HUES64 (cell line): ENCODE measurements around the gene KCND3.

ENCODE experiments used
- H3K27ac ChIP-seq: 2 replicates; pipeline ENCODE4 v1.7.0; 2013; ENCODE audit warnings: low read depth, low read length, inconsistent platforms
- H3K27me3 ChIP-seq: 2 replicates; pipeline ENCODE4 v1.6.1; 2013; ENCODE audit warnings: mild to moderate bottlenecking, low read length; ENCODE audit not compliant: insufficient read depth
- H3K36me3 ChIP-seq: 2 replicates; pipeline ENCODE4 v1.6.1; 2013; ENCODE audit warnings: mild to moderate bottlenecking, low read length; ENCODE audit not compliant: insufficient read depth
- H3K4me1 ChIP-seq: 2 replicates; pipeline ENCODE4 v1.6.1; 2013; ENCODE audit warnings: mild to moderate bottlenecking, low read length, moderate library complexity; ENCODE audit not compliant: insufficient read depth
- H3K4me3 ChIP-seq: 2 replicates; pipeline ENCODE4 v1.5.1; 2013; ENCODE audit warnings: mild to moderate bottlenecking, low read length, moderate library complexity
- H3K9ac ChIP-seq: 2 replicates; pipeline ENCODE4 v1.6.1; 2013; ENCODE audit warnings: mild to moderate bottlenecking, low read depth, low read length
- H3K9me3 ChIP-seq: 2 replicates; pipeline ENCODE4 v1.6.1; 2013; ENCODE audit warnings: low read depth, low read length; ENCODE audit not compliant: insufficient read depth
- WGBS: fragments of 150-250, 120-280 bp; methylation state at CpG from one replicate; pipeline ENCODE4 v1.1.7; 2013; ENCODE audit warnings: missing lambda C conversion rate; 5-methylcytosine and 5-hydroxymethylcytosine counted together

KCND3 gene

DNA sequence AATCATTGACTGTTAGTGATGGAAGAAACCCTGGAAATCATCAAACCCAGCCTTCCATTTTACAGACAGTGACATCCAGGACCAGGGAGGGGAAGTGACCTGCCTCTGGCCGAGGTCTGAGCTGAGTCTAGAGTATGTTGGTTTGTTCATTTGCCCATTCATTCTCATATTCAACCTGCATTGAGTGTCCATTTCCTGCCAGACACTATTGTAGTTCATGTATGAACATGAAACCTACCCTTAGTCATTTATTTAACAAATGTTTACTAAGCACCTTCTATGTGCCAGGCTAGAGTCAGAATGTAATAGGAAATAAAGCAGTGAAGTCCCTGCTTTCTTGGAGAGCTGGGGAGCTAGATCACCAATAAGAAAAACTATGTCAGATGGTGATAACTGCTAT, 51.3 kb downstream of the KCND3 start:
- WGBS: no CpG with 5 or more reads among the region's 1 CpG
- Histone ChIP-seq H3K9me3 (no peaks in the 10 kb centered on the region), H3K9ac (no peak overlapping the region), H3K36me3 (no peaks in the 10 kb centered on the region), H3K27me3 (no peaks in the 10 kb centered on the region), H3K27ac (no peak overlapping the region), H3K4me1 (no peaks in the 10 kb centered on the region), H3K4me3 (no peak overlapping the region)

DNA sequence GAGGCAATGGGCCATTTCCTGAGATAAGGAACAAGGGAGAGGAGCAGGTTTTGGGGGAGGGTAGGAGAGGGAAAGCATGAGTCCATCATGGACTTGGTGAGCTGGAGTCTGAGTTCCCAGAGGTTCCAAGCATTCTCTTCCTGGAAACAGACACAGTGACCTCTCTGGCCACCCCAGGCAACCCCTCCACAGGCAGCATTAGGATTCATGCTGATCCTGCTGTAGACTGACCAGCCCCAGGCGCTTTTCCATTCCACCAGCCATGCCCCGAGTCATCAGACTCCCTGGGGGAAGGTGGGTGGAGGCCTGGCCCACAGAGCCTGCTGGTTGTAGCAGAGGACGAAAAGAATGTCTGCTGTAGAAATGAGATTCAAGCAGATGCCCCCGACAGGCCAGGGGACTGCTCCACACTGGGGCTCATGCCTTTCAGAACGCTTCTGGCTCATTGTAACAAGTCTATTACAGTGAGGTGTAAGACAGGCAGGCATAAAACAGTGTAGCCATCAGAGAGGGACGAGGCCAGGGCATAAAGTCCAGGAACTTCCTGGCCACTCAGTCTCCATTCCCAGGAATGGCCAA, 52.2 kb downstream of the KCND3 start:
- WGBS: 50% methylated on average over 6 of the region's 6 CpGs
- H3K4me3 ChIP-seq: no peak overlapping the region
- no peaks in the 10 kb centered on the region for H3K9me3 ChIP-seq
- no peaks in the 10 kb centered on the region for H3K36me3 ChIP-seq
- H3K9ac ChIP-seq: no peak overlapping the region
- no peaks in the 10 kb centered on the region for H3K27me3 ChIP-seq
- no peaks in the 10 kb centered on the region for H3K4me1 ChIP-seq
- H3K27ac ChIP-seq: no peak overlapping the region

DNA sequence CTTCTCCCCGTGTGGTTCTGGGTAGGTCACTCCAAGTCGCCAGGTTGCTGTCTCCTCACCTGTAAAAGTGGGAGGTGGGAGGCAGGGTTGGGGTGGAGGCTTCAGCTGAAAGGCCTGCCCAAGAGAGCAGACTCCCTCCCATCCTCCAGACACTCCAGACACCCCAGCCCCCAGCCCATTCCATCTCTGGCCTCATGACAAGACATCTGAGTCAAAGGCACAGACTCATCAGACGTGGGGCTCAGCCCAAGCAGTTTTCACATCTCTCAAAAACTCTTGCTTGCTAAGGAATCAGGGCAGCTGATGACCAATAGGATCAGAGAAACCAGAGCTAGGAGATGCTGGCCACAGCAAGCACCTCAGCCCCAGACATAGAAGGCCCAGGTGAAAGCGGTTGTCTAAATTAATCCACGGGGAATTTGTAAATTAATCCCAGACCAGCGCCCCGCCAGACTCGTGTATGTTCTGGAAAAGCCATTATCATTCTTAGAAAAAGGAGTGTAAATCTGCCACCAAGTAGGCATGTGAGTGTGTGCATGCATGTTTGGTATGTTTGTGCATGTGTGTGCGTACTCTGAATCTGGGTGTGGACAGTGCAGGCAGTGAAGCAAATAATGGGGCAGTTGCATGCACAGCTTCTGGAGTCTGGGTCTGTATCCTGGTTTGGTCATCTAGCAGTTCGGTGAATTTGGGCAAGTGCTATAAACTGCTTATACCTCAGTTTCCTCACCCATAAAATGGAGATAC, 55.2 kb downstream of the KCND3 start:
- no peaks in the 10 kb centered on the region for H3K4me1 ChIP-seq
- WGBS: 82% methylated on average over 10 of the region's 10 CpGs
- H3K9me3 ChIP-seq: no peaks in the 10 kb centered on the region

DNA sequence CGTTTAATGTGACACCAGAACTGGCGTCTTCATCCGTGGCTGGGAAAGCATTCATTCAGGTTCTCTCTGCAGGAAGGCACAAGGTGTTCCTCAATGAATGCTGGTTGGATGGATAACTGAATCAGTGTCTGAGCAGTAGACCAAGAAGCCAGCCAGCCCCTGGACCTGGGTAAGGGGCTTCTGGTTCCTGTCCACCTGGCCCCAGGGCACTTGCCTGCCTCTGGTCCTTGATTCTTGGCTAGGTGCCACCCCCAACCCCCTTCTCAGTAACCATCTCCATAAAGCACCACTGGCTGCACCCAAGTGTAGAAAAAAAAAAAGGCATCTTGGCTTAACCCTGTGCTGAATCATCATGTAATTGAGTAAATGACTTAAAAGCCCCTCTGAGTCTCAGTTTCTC, 59.1 kb downstream of the KCND3 start:
- H3K4me3 ChIP-seq: no peak overlapping the region
- H3K27me3 ChIP-seq: no peaks in the 10 kb centered on the region
- no peaks in the 10 kb centered on the region for H3K4me1 ChIP-seq
- no peak overlapping the region for H3K27ac ChIP-seq
- H3K9me3 ChIP-seq: no peaks in the 10 kb centered on the region
- no peaks in the 10 kb centered on the region for H3K36me3 ChIP-seq
- H3K9ac ChIP-seq: no peak overlapping the region
- 92% methylated on average over 3 of the region's 3 CpGs for WGBS

More for the DNA sequence above, 55.2 kb downstream of the KCND3 start:
- Histone ChIP-seq H3K27me3 (no peaks in the 10 kb centered on the region), H3K9ac (no peak overlapping the region), H3K4me3 (no peak overlapping the region), H3K27ac (no peak overlapping the region), H3K36me3 (no peaks in the 10 kb centered on the region)

DNA sequence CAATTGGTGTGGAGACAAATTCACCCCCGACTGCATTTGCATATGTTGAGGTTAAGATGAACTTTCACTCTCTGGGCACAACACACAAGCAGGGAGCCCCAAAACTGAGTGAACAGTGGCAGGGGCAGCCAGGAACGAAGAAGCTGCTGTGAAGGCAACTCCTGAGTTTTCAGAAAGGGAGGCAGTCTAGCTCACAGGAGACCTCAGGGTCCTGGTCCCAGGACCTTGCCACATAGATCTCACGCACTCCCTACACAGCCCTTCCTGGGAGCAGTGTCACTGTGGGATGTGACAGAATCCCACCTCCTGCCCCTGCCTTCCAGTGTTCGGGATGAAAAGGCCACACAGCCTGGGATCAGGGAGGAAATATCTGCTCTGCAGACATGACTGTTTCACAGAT, 60.9 kb downstream of the KCND3 start:
- Histone ChIP-seq H3K27ac (no peak overlapping the region), H3K4me3 (no peak overlapping the region), H3K4me1 (no peaks in the 10 kb centered on the region), H3K9me3 (no peaks in the 10 kb centered on the region), H3K9ac (no peak overlapping the region), H3K36me3 (no peaks in the 10 kb centered on the region), H3K27me3 (no peaks in the 10 kb centered on the region)
- WGBS: 90% methylated on average over 4 of the region's 4 CpGs

DNA sequence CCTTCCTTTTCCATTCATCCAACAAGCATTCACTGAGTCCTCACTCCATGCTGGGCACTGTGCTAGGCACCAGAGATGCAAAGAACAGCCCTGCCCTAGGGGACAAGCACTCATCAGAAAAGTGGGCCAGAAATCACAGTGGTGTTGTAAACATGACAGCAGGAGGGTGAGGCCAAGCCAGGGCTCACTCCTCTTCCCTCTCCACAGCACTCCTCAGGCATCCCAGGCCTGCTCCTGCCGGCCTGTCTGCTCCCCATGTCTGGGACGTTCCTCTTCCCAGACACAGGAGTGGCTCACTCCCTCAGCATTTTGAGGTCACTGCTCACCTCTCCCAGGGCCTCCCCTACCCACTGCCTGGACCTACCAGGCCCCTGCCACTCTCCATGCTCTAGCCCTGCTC, 61.8 kb downstream of the KCND3 start:
- Histone ChIP-seq H3K27ac (no peak overlapping the region), H3K4me1 (no peaks in the 10 kb centered on the region), H3K36me3 (no peaks in the 10 kb centered on the region), H3K9me3 (no peaks in the 10 kb centered on the region), H3K9ac (no peak overlapping the region), H3K27me3 (no peaks in the 10 kb centered on the region), H3K4me3 (no peak overlapping the region)
- WGBS: 66% methylated on average over 2 of the region's 2 CpGs

DNA sequence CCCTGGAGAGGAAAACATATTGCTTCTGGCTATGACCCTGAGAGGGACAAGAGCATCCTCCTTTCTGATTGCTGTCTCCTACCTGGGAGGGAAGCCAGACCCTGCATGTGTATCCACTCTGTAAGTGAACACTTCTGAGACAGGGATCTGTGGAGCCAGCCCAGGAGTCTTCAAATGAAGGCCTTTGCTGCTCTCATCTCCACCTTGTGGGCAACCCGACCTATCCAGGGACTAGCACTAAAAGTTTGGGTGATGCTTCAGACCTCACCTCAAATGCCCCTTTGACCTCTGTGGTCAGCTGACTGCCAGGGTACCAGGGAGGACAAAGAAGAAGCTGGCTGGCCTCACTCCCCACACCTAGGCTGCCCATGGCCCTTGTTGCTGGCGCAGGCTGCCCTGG, 64.7 kb downstream of the KCND3 start:
- H3K27ac ChIP-seq: no peak overlapping the region
- no peaks in the 10 kb centered on the region for H3K27me3 ChIP-seq
- H3K9me3 ChIP-seq: no peaks in the 10 kb centered on the region
- no peaks in the 10 kb centered on the region for H3K36me3 ChIP-seq
- no peak overlapping the region for H3K9ac ChIP-seq
- H3K4me1 ChIP-seq: no peaks in the 10 kb centered on the region
- WGBS: 82% methylated on average over 2 of the region's 2 CpGs
- no peak overlapping the region for H3K4me3 ChIP-seq

DNA sequence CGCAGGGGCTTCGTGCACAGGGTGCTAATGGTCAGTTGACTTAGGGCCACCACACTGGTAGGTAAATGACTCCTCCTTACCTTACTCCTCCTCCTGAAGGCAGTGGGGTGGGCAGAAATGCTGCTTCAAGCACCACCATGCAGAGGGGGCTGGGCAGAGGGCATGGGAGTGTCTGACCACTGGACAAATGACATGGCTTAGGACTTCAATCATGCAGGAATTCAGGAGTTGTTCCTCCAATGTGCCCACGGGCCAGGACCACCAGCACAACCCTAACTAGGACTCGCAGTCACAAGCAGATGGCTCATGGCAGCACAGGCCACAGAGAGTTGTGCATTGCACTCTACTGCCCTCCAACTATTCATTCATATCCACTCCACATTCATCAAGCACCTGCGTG, 65.7 kb downstream of the KCND3 start:
- H3K9me3 ChIP-seq: no peaks in the 10 kb centered on the region

DNA sequence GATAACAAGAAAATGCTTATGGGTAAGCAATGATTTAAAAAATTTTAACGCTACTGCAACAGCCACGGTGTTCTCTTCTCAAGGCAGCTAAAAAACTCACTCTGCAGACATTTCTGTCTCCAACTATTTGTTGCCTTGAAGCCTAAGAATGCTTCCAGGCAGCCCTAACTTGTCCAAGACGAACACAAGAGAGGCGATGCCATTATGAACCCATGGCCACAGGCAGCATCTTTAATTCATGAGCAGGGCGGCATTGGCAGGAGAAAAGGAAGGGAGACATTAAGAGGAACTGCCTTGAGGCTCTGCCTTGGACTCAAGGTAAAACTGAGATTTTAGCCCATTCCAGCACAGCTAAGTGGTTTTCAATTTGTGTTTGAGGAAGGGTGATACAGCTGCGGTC, 67.5 kb downstream of the KCND3 start:
- no peaks in the 10 kb centered on the region for H3K4me1 ChIP-seq
- H3K9me3 ChIP-seq: no peaks in the 10 kb centered on the region
- no peak overlapping the region for H3K4me3 ChIP-seq
- H3K9ac ChIP-seq: no peak overlapping the region
- no peaks in the 10 kb centered on the region for H3K36me3 ChIP-seq
- no peak overlapping the region for H3K27ac ChIP-seq
- 83% methylated on average over 5 of the region's 6 CpGs for WGBS
- no peaks in the 10 kb centered on the region for H3K27me3 ChIP-seq

More for the DNA sequence above, 65.7 kb downstream of the KCND3 start:
- Histone ChIP-seq H3K9ac (no peak overlapping the region), H3K36me3 (no peaks in the 10 kb centered on the region), H3K4me1 (no peaks in the 10 kb centered on the region), H3K4me3 (no peak overlapping the region), H3K27me3 (no peaks in the 10 kb centered on the region), H3K27ac (no peak overlapping the region)
- WGBS: 93% methylated on average over 5 of the region's 5 CpGs

DNA sequence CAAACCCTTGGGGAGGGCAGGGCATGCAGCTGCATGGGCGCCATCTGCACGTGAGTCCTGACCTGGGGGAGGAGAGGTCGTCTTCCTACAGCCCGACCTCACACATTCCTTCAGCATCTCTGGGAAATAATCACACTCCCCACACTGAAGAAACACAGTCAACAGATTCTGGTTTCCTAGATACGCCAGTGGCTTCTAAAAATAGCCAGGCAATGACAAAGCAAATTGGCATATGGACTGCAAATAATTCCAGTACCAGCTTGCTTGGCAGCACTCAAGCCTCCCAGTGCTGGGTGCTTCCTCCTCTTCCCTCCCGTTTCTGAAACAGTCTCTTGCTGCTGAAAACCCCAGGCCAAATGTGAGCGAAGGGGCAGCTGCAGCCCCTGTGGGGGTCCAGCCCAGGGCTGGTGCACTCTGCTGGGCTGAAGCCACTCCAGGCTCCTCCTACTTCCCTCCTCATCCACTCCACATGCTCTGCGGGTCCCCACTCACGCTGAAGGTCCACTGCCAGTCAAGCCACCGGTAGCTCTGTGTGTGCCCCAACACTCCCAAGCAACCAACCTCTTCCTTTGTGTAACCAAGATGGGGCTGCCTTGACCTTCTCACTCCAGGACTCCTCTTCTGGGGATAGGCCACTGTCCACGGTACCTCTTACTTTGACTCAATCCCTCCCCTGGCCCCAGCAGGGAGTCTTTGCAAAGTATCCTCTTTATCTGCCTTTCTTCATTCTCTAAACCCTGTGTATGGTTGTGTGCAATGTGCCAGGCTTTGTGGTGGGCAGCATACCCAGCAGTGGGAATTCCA, 69.0 kb downstream of the KCND3 start:
- H3K27ac ChIP-seq: no peak overlapping the region
- no peaks in the 10 kb centered on the region for H3K4me1 ChIP-seq
- no peaks in the 10 kb centered on the region for H3K36me3 ChIP-seq
- H3K9ac ChIP-seq: no peak overlapping the region
- H3K9me3 ChIP-seq: no peaks in the 10 kb centered on the region
- WGBS: 88% methylated on average over 11 of the region's 11 CpGs
- no peaks in the 10 kb centered on the region for H3K27me3 ChIP-seq
- no peak overlapping the region for H3K4me3 ChIP-seq

DNA sequence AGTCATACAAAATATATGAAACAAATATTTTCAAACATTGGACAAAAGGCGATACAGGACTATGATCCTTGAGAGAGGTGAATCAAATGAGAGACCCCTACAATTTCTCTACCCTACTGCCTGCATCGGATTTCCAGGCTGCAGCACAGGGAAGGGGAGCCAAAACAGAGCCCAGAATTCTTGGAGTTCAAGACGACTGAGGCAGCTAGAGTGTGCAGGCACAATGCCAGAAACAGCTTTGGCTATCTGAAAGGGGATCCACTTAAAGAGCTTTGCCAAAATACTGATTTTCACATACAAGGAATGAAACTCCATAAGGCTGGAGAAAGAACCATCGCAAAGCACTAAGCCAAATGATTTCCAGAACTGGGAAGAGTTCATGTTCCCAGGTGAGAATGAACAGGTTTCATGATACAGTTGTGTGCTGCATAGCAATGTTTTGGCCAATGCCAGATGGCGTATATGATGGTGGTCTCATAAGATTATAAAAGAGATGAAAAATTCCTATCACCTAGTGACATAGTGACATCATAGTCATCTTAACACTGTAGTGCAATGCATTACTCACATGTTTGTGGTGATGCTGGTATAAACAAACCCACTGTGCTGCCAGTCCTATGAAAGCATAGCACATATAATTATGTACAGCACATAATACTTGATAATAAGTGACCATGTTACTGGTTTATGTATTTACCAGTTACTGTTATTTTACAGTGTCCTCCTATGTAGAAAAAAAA, 77.5 kb downstream of the KCND3 start:
- Histone ChIP-seq H3K4me3 (no peak overlapping the region), H3K9me3 (no peaks in the 10 kb centered on the region), H3K9ac (no peak overlapping the region), H3K36me3 (no peaks in the 10 kb centered on the region), H3K4me1 (no peaks in the 10 kb centered on the region; the same call in 1 of the 2 replicates), H3K27me3 (0 out of 2 replicates have a peak, but pooled peaks cover 2% of the 10 kb centered on the region), H3K27ac (no peak overlapping the region)
- 91% methylated on average over 5 of the region's 5 CpGs for WGBS
